ENCODE measurements around the gene GNAT3.

GNAT3 gene

DNA sequence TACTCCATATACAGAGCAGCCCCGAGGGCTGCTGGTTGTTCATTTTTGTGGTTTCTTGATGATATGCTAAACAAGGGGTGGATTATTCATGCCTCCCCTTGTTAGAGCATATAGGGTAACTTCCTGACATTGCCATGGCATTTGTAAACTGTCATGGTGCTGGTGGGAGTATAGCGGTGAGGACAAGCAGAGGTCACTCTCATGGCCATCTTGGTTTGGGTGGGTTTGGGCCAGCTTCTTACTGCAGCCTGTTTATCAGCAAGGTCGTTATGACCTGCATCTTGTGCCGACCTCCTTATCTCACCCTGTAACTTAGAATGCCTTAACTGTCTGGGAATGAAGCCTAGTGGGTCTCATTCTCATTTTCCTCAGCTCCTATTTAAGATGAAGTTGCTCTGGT, 31.3 kb downstream of the GNAT3 start:
- TF ChIP-seq, protein P1, sequence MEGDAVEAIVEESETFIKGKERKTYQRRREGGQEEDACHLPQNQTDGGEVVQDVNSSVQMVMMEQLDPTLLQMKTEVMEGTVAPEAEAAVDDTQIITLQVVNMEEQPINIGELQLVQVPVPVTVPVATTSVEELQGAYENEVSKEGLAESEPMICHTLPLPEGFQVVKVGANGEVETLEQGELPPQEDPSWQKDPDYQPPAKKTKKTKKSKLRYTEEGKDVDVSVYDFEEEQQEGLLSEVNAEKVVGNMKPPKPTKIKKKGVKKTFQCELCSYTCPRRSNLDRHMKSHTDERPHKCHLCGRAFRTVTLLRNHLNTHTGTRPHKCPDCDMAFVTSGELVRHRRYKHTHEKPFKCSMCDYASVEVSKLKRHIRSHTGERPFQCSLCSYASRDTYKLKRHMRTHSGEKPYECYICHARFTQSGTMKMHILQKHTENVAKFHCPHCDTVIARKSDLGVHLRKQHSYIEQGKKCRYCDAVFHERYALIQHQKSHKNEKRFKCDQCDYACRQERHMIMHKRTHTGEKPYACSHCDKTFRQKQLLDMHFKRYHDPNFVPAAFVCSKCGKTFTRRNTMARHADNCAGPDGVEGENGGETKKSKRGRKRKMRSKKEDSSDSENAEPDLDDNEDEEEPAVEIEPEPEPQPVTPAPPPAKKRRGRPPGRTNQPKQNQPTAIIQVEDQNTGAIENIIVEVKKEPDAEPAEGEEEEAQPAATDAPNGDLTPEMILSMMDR (IDR thresholded peaks at IDR 0.05) = no peak
- no peak for TF ChIP-seq ZFX (IDR thresholded peaks at IDR 0.05; ENCODE audit: borderline replicate concordance)
- H3K27ac ChIP-seq = no peak overlapping the region

DNA sequence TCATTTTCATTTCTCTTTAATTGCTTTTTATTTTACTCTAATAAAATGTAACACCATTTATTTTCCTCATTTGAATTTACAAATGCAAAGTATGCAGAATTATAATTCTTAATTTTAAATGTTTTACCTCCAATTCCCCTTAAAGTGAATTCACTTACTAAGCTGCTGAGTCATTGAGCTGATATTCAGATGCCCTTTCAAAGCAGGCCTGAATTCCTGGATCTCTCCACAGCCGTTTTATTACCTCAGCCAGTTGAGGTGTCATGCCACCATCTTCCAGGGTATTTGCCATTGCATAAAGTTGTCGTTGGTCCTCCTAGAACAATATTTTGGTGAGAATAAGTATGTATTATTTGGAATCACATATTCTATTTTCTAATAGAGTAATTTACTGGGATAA, 33.2 kb downstream of the GNAT3 start:
- no peak for TF ChIP-seq ZFX (IDR thresholded peaks at IDR 0.05; ENCODE audit: borderline replicate concordance)
- TF ChIP-seq, protein P1 (IDR thresholded peaks at IDR 0.05) = no peak
- no peak overlapping the region for H3K27ac ChIP-seq

GRCh38 chr7:80476035-80476434, 35.8 kb downstream of the GNAT3 start:
- H3K27ac ChIP-seq = no peak overlapping the region
- TF ChIP-seq, protein P1 (IDR thresholded peaks at IDR 0.05) = no peak
- TF ChIP-seq ZFX (IDR thresholded peaks at IDR 0.05; ENCODE audit: borderline replicate concordance) = no peak

DNA sequence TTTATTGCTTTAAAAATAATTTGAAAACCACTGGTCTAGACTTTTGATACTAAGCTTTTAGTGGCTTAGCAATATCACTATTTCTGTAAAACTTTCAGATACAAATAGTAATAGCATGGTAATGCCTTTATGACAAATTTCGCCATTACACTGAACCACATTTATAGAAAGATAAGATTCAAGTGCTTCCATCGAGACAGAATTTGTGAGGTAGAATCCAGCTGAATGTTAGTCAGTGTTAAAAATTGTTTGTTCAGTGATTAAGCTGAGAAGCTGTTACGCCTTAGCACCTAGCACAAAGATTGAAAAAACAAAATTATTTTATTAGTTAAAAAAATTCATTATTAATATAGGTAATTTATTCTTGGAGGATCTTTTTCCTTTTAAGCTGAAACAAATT, 36.5 kb downstream of the GNAT3 start:
- no peak overlapping the region for H3K27ac ChIP-seq
- TF ChIP-seq, protein P1 (IDR thresholded peaks at IDR 0.05) = no peak
- TF ChIP-seq ZFX (IDR thresholded peaks at IDR 0.05; ENCODE audit: borderline replicate concordance) = no peak

DNA sequence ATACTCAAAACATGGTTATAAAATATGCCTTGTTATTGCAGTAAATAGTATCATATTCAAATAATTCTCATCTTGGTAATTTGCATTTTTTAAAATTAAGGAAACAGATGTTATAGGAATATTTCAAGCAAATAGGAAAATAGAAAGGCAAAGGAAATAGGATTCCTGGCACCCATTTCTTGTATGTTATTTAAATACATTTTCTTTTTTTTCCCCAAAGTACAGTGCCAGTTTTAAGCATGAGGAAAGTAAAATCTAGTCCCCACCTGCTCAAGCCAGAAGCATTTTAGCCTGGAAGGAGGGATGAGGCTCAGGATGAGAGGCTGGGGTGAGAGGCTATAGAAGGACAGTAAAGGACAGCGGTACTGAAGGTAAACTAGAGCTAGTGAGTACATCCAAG, 38.1 kb downstream of the GNAT3 start:
- no peak overlapping the region for H3K27ac ChIP-seq
- TF ChIP-seq, protein P1 (IDR thresholded peaks at IDR 0.05) = no peak
- no peak for TF ChIP-seq ZFX (IDR thresholded peaks at IDR 0.05; ENCODE audit: borderline replicate concordance)

GRCh38 chr7:80472491-80473200, 39.2 kb downstream of the GNAT3 start:
- TF ChIP-seq, protein P1 (IDR thresholded peaks at IDR 0.05) = no peak
- TF ChIP-seq ZFX (IDR thresholded peaks at IDR 0.05; ENCODE audit: borderline replicate concordance) = no peak
- H3K27ac ChIP-seq = no peak overlapping the region

GRCh38 chr7:80468931-80469714, 42.7 kb downstream of the GNAT3 start:
- TF ChIP-seq, protein P1 (IDR thresholded peaks at IDR 0.05) = no peak
- no peak for TF ChIP-seq ZFX (IDR thresholded peaks at IDR 0.05; ENCODE audit: borderline replicate concordance)
- no peak overlapping the region for H3K27ac ChIP-seq

All from 22Rv1 (cell line).